SK-N-SH treated with all-trans-retinoic acid at 6 μM for 48 hours (cell line): ENCODE measurements around the gene RANBP1.
A peak's percentile ranks its signal among the peaks of the same experiment; 100 is the strongest.

Experiments used
- ATAC-seq: fragments of 200-7000 bp; cut with Tn5 transposase; 3 replicates; pipeline ENCODE4 v1.9.1; 2020; ENCODE audit warnings: mild to moderate bottlenecking, moderate library complexity
- CSDC2 ChIP-seq: fragments of 250-450 bp; sonication (Bioruptor Pico); IDR thresholded peaks from 2 replicates; pipeline ENCODE4 v1.5.0; 2020; ENCODE audit warnings: mild to moderate bottlenecking, moderate library complexity
- CSRNP3 ChIP-seq: fragments of 250-450 bp; sonication (Bioruptor Pico); IDR thresholded peaks from 2 replicates; pipeline ENCODE4 v1.5.1; 2021; ENCODE audit warnings: mild to moderate bottlenecking, moderate library complexity
- GLIS3 ChIP-seq: fragments of 250-450 bp; sonication (Bioruptor Pico); IDR thresholded peaks from 2 replicates; pipeline ENCODE4 v1.5.0; 2020; ENCODE audit warnings: mild to moderate bottlenecking, moderate library complexity
- ISL1 ChIP-seq: fragments of 250-450 bp; sonication (Bioruptor Pico); IDR thresholded peaks from 2 replicates; pipeline ENCODE4 v2.1.2; 2022; ENCODE audit warnings: mild to moderate bottlenecking, moderate library complexity
- OSR1 ChIP-seq: fragments of 250-450 bp; sonication (Bioruptor Pico); IDR thresholded peaks from 2 replicates; pipeline ENCODE4 v1.8.0; 2022; ENCODE audit warnings: moderate library complexity, mild to moderate bottlenecking, inconsistent platforms
- PATZ1 ChIP-seq: fragments of 250-450 bp; sonication (Bioruptor Pico); IDR thresholded peaks from 2 replicates; pipeline ENCODE4 v1.8.0; 2020; ENCODE audit warnings: mild to moderate bottlenecking, moderate library complexity, borderline replicate concordance
- PPARA ChIP-seq: fragments of 250-450 bp; sonication (Bioruptor Pico); IDR thresholded peaks from 2 replicates; pipeline ENCODE4 v1.5.0; 2020; ENCODE audit warnings: mild to moderate bottlenecking, borderline replicate concordance
- RARB ChIP-seq: fragments of 250-450 bp; sonication (Bioruptor Pico); IDR thresholded peaks from 2 replicates; pipeline ENCODE4 v1.8.0; 2021; ENCODE audit warnings: mild to moderate bottlenecking, moderate library complexity
- SNAI2 ChIP-seq: fragments of 250-450 bp; sonication (Bioruptor Pico); IDR thresholded peaks from 2 replicates; pipeline ENCODE4 v1.5.0; 2020; ENCODE audit warnings: mild to moderate bottlenecking, moderate library complexity
- ZC3H10 ChIP-seq: fragments of 250-450 bp; sonication (Bioruptor Pico); IDR thresholded peaks from 2 replicates; pipeline ENCODE4 v1.5.1; 2021; ENCODE audit warnings: mild to moderate bottlenecking, moderate library complexity
- ZFP3 ChIP-seq: fragments of 250-450 bp; sonication (Bioruptor Pico); IDR thresholded peaks from 2 replicates; pipeline ENCODE4 v1.5.0; 2020; ENCODE audit warnings: mild to moderate bottlenecking, moderate library complexity
- ZFP30 ChIP-seq: fragments of 450-650 bp; formaldehyde crosslinking; IDR thresholded peaks from 2 replicates; pipeline ENCODE4 v1.5.0; 2022; ENCODE audit warnings: mild to moderate bottlenecking, moderate library complexity
- ZNF565 ChIP-seq: fragments of 450-650 bp; formaldehyde crosslinking; conservative IDR thresholded peaks from 2 replicates; pipeline ENCODE4 v1.5.0; 2020; ENCODE audit warnings: low read depth, mild to moderate bottlenecking, moderate library complexity
- ZNF70 ChIP-seq: fragments of 450-650 bp; formaldehyde crosslinking; IDR thresholded peaks from 2 replicates; pipeline ENCODE4 v1.5.0; 2020; ENCODE audit warnings: mild to moderate bottlenecking, moderate library complexity
- ZNF8 ChIP-seq: fragments of 450-650 bp; formaldehyde crosslinking; IDR thresholded peaks from 2 replicates; pipeline ENCODE4 v1.5.0; 2020; ENCODE audit warnings: mild to moderate bottlenecking, moderate library complexity
- TF ChIP-seq, protein P1 (sequence below): fragments of 250-450 bp; sonication (Bioruptor Pico); IDR thresholded peaks from 2 replicates; pipeline ENCODE4 v1.8.0; 2021; ENCODE audit warnings: low read depth, mild to moderate bottlenecking, moderate library complexity, borderline replicate concordance
- TF ChIP-seq, protein P2 (sequence below): fragments of 250-450 bp; sonication (Bioruptor Pico); IDR thresholded peaks from 2 replicates; pipeline ENCODE4 v1.5.0; 2020; ENCODE audit warnings: mild to moderate bottlenecking, moderate library complexity
- TF ChIP-seq, protein P3 (sequence below): fragments of 250-450 bp; sonication (Bioruptor Pico); IDR thresholded peaks from 2 replicates; pipeline ENCODE4 v1.5.1; 2020; ENCODE audit warnings: low read depth, mild to moderate bottlenecking, moderate library complexity

Gene RANBP1

GRCh38 chr22:20130319-20130718 is 14.4 kb downstream of the RANBP1 start:
- TF ChIP-seq, protein P1, sequence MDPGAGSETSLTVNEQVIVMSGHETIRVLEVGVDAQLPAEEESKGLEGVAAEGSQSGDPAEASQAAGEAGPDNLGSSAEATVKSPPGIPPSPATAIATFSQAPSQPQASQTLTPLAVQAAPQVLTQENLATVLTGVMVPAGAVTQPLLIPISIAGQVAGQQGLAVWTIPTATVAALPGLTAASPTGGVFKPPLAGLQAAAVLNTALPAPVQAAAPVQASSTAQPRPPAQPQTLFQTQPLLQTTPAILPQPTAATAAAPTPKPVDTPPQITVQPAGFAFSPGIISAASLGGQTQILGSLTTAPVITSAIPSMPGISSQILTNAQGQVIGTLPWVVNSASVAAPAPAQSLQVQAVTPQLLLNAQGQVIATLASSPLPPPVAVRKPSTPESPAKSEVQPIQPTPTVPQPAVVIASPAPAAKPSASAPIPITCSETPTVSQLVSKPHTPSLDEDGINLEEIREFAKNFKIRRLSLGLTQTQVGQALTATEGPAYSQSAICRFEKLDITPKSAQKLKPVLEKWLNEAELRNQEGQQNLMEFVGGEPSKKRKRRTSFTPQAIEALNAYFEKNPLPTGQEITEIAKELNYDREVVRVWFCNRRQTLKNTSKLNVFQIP (CRISPR knock-in tag): no peak
- TF ChIP-seq OSR1 (no peak), ZC3H10 (CRISPR knock-in tag) (no peak), PPARA (CRISPR knock-in tag) (no peak), ZNF8 (CRISPR knock-in tag) (no peak), GLIS3 (CRISPR knock-in tag) (no peak), ZFP30 (CRISPR knock-in tag) (no peak), ISL1 (CRISPR knock-in tag) (no peak), ZNF565 (no peak), ZNF70 (CRISPR knock-in tag) (no peak), ZFP3 (CRISPR knock-in tag) (no peak), RARB (no peak)
- TF ChIP-seq, protein P2, sequence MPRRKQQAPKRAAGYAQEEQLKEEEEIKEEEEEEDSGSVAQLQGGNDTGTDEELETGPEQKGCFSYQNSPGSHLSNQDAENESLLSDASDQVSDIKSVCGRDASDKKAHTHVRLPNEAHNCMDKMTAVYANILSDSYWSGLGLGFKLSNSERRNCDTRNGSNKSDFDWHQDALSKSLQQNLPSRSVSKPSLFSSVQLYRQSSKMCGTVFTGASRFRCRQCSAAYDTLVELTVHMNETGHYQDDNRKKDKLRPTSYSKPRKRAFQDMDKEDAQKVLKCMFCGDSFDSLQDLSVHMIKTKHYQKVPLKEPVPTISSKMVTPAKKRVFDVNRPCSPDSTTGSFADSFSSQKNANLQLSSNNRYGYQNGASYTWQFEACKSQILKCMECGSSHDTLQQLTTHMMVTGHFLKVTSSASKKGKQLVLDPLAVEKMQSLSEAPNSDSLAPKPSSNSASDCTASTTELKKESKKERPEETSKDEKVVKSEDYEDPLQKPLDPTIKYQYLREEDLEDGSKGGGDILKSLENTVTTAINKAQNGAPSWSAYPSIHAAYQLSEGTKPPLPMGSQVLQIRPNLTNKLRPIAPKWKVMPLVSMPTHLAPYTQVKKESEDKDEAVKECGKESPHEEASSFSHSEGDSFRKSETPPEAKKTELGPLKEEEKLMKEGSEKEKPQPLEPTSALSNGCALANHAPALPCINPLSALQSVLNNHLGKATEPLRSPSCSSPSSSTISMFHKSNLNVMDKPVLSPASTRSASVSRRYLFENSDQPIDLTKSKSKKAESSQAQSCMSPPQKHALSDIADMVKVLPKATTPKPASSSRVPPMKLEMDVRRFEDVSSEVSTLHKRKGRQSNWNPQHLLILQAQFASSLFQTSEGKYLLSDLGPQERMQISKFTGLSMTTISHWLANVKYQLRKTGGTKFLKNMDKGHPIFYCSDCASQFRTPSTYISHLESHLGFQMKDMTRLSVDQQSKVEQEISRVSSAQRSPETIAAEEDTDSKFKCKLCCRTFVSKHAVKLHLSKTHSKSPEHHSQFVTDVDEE: no peak
- TF ChIP-seq, protein P3, sequence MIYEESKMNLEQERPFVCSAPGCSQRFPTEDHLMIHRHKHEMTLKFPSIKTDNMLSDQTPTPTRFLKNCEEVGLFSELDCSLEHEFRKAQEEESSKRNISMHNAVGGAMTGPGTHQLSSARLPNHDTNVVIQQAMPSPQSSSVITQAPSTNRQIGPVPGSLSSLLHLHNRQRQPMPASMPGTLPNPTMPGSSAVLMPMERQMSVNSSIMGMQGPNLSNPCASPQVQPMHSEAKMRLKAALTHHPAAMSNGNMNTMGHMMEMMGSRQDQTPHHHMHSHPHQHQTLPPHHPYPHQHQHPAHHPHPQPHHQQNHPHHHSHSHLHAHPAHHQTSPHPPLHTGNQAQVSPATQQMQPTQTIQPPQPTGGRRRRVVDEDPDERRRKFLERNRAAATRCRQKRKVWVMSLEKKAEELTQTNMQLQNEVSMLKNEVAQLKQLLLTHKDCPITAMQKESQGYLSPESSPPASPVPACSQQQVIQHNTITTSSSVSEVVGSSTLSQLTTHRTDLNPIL: no peak
- peak; percentile 4 for ATAC-seq

DNA sequence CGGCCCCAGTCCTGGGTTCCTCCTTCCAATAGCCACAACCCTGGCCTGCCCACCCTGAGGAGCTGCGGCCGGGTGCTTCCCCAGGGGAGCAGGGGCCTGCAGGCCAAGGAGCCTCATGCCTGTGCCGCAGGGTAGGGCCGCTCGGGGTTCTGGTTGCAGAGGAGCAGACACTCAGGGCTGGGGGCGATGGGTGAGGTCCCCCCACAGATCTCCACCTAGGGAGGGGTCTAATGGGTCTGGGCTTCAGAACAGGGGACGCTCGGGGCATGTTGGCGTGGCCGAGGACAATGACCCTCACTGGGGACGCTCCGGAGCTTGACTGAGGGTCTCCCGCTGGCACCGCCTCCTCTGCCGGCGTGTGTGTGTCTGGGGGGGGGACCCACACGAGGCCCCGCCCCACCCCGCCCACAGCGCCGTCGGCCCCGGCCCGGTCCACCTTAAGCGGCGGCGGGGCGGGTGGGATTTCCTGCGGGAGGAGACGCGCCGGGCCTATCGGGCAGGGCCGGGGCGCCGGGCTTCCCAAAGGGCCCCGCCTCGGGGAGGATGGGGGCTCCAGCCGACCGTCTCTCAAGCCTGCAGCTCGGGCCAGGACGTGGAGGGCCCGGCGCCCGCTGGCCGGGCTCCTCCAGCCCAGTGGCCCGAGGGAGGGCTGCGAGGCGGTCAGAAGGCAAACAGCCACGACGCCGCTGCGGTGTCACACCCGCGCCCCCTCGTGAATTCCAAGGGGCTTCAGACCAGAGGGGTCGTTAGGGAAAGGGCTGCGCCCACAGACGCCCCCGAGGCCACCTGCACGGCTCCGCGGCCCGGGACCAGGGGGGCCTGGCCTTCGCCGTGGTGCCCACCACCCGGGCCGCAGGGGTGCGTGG is 15.1 kb downstream of the RANBP1 start:
- peak; percentile 87 for ATAC-seq
- no peak for TF ChIP-seq CSRNP3 (CRISPR knock-in tag)
- TF ChIP-seq ZFP3 (CRISPR knock-in tag): no peak
- no peak for TF ChIP-seq SNAI2 (CRISPR knock-in tag)
- no peak for TF ChIP-seq GLIS3 (CRISPR knock-in tag)
- TF ChIP-seq ZNF8 (CRISPR knock-in tag): no peak
- TF ChIP-seq, protein P1 (CRISPR knock-in tag): no peak
- 0 out of 2 replicates have a peak, but pooled peaks have one; percentile 32 for TF ChIP-seq PATZ1 (CRISPR knock-in tag)
- TF ChIP-seq CSDC2 (CRISPR knock-in tag): no peak

DNA sequence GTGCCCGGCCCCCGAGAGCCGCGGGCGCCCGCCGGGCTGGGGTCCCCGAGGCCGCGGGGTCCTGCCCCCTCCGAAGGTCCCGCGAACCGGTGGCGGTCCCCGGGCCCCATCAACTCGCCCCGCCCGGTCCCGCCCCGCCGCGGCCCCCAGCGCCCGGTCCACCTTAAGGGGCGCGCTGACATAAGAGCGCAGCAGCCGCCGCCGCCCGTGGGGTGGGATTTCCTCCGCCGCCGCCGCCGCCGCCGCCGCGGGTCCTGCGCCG is 15.6 kb downstream of the RANBP1 start, which contains the start of gene ZDHHC8:
Gene ZDHHC8, plus strand, starts transcription at position 208 of the 262 bp plus-strand sequence. CDS start 144 bp downstream, outside the sequence.
- ATAC-seq: no peak; the same call in 2 of the 3 replicates
- TF ChIP-seq SNAI2 (CRISPR knock-in tag) (no peak), ZC3H10 (CRISPR knock-in tag) (no peak), ZFP30 (CRISPR knock-in tag) (no peak), ZNF8 (CRISPR knock-in tag) (no peak), PPARA (CRISPR knock-in tag) (no peak), PATZ1 (CRISPR knock-in tag) (no peak), ZFP3 (CRISPR knock-in tag) (no peak)
- TF ChIP-seq, protein P2: no peak
- TF ChIP-seq, protein P1 (CRISPR knock-in tag): no peak
